ENCODE data around the gene BLTP3A. TPM values are rescaled to one million over a fixed set of nuclear protein-coding genes. Genes with fewer than 3 reads are reported as not detected.
"Not testable (repeated sequence)": the region's sequence is repeated elsewhere in the genome, so short reads cannot be mapped to it uniquely, and the experiment has no call there.

The BLTP3A gene
- total RNA-seq, 1 donor from 2014 or later: 16.3 TPM

DNA sequence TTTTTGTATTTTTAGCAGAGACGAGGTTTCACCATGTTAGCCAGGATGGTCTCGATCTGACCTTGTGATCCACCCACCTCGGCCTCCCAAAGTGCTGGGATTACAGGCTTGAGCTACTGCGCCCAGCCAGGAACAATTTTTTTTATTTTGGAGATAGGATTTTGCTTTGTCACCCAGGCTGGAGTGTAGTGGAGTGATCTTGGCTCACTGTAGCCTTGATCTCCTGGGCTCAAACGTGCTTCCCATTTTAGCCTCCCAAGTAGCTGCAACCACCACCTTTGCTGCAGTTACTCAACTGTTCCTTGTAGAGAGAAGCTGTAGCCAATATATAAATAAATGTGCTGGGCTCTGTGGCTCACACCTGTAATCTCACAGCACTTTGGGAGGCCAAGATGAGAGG is 30.2 kb upstream of the BLTP3A start:
- H3K27ac Mint-ChIP-seq; H3K4me1 Mint-ChIP-seq (ENCODE audit: low read depth); intact Hi-C loops (cut with micrococcal nuclease); H3K4me3 Mint-ChIP-seq (ENCODE audit: low read depth); H3K9me3 Mint-ChIP-seq; DNase-seq (ENCODE audit: low spot score); H3K27me3 Mint-ChIP-seq (ENCODE audit: low read depth): not testable (repeated sequence)
- peaks cover 34% of the 10 kb centered on the region for H3K36me3 Mint-ChIP-seq (ENCODE audit: low read depth)

GRCh38 chr6:34768148-34768547 is 23.7 kb upstream of the BLTP3A start:
- Mint-ChIP-seq H3K4me1 (ENCODE audit: low read depth) (peaks cover 10% of the 10 kb centered on the region), H3K27me3 (ENCODE audit: low read depth) (no peaks in the 10 kb centered on the region), H3K27ac (no peak overlapping the region), H3K4me3 (ENCODE audit: low read depth) (no peak overlapping the region), H3K9me3 (no peaks in the 10 kb centered on the region), H3K36me3 (ENCODE audit: low read depth) (peaks cover 68% of the 10 kb centered on the region)
- no peak for DNase-seq (ENCODE audit: low spot score)
- intact Hi-C loops (cut with micrococcal nuclease): no loop called here

- Mint-ChIP-seq H3K27ac (no peak overlapping the region), H3K36me3 (ENCODE audit: low read depth) (peaks cover 69% of the 10 kb centered on the region), H3K4me1 (ENCODE audit: low read depth) (peaks cover 10% of the 10 kb centered on the region), H3K4me3 (ENCODE audit: low read depth) (no peak overlapping the region), H3K9me3 (no peaks in the 10 kb centered on the region), H3K27me3 (ENCODE audit: low read depth) (no peaks in the 10 kb centered on the region)
- intact Hi-C loops (cut with micrococcal nuclease): no loop called here
- no peak for DNase-seq (ENCODE audit: low spot score)
Measured at GRCh38 chr6:34771727-34772126, 20.2 kb upstream of the BLTP3A start.

DNA sequence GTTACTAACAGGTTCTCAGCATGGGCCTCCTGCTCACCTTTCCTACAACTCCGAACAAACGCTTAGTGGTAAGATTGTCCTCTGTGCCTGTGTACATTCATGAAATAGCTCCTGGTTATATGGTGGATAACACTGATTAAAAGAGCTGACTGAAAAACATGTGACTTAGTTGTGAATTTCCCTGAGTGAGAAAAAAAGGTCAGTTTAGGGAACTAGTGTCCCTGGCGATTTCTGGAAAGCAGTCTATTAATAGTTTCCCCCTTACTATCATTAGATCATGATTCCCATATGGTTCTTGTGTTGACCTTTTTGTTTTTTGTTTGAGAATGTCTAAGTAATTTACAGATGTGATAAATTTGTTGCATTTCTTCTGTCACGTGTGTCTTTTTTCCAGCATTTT is 18.9 kb upstream of the BLTP3A start:
- H3K36me3 Mint-ChIP-seq (ENCODE audit: low read depth): peaks cover 57% of the 10 kb centered on the region
- no peak overlapping the region for H3K27ac Mint-ChIP-seq
- intact Hi-C loops (cut with micrococcal nuclease): no loop called here
- peaks cover 10% of the 10 kb centered on the region for H3K4me1 Mint-ChIP-seq (ENCODE audit: low read depth)
- no peaks in the 10 kb centered on the region for H3K27me3 Mint-ChIP-seq (ENCODE audit: low read depth)
- H3K4me3 Mint-ChIP-seq (ENCODE audit: low read depth): no peak overlapping the region
- no peaks in the 10 kb centered on the region for H3K9me3 Mint-ChIP-seq
- no peak for DNase-seq (ENCODE audit: low spot score)

DNA sequence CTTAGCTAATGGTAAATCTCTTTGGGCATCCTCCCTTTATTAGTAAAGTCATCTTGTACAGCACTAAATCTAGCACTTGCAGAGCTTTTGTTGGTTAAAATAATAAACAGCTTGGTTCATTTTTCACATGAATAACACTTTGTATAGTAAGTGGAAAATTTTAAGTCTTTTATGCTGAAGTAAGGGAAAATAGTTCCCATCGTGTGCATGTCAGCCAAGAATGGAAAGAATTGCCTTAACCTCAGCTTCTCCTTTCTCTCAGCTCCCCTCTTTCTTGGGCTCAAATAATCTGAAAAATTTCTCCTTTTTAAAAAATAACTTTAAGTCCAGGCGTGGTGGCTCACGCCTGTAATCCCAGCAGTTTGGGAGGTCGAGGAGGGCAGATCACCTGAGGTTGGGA is 18.0 kb upstream of the BLTP3A start:
- no peak for DNase-seq (ENCODE audit: low spot score)
- Mint-ChIP-seq H3K36me3 (ENCODE audit: low read depth) (peaks cover 47% of the 10 kb centered on the region), H3K4me3 (ENCODE audit: low read depth) (no peak overlapping the region), H3K27ac (no peak overlapping the region), H3K9me3 (no peaks in the 10 kb centered on the region), H3K4me1 (ENCODE audit: low read depth) (peaks cover 10% of the 10 kb centered on the region), H3K27me3 (ENCODE audit: low read depth) (no peaks in the 10 kb centered on the region)
- intact Hi-C loops (cut with micrococcal nuclease): no loop called here

DNA sequence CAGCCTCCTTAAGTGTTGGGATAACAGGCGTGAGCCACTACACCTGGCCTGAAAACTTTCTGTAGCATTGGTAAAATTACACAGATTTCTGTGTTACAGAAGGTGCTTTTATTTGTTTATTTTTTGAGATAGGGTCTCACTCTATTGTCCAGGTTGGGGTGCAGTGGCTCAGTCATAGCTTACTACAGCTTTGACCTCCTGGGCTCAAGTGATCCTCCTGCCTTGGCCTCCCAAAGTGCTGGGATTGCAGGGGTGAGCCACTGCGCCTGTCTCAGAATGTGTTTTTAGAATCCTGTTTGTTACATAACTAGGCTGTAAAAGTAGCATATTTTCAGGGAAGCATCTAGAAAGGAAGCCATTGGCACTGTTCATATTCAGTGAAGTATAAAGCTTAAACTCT is 16.9 kb upstream of the BLTP3A start:
- Mint-ChIP-seq H3K27ac (no peak overlapping the region), H3K4me3 (ENCODE audit: low read depth) (no peak overlapping the region), H3K36me3 (ENCODE audit: low read depth) (peaks cover 39% of the 10 kb centered on the region), H3K27me3 (ENCODE audit: low read depth) (no peaks in the 10 kb centered on the region), H3K9me3 (no peaks in the 10 kb centered on the region), H3K4me1 (ENCODE audit: low read depth) (peaks cover 8% of the 10 kb centered on the region)
- intact Hi-C loops (cut with micrococcal nuclease): no loop called here
- DNase-seq (ENCODE audit: low spot score): no peak

DNA sequence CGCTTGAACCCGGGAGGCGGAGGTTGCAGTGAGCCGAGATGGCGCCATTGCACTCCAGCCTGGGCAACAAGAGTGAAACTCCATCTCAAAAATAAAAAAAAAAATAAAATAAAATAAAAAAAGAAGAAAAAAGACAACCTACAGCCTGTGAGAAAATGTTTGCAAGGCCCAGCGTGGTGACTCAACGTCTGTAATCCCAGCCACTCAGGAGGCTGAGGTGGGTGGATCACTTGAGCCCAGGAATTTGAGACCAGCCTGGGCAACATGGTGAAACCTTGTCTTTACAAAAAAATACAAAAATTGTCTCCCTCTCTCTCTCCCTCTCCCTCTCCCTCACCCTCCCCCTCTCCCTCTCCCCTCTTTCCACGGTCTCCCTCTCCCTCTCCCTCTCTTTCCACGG is 6.5 kb upstream of the BLTP3A start:
- H3K27me3 Mint-ChIP-seq (ENCODE audit: low read depth); intact Hi-C loops (cut with micrococcal nuclease); H3K4me1 Mint-ChIP-seq (ENCODE audit: low read depth); H3K36me3 Mint-ChIP-seq (ENCODE audit: low read depth); H3K4me3 Mint-ChIP-seq (ENCODE audit: low read depth); H3K9me3 Mint-ChIP-seq; H3K27ac Mint-ChIP-seq; DNase-seq (ENCODE audit: low spot score): not testable (repeated sequence)

DNA sequence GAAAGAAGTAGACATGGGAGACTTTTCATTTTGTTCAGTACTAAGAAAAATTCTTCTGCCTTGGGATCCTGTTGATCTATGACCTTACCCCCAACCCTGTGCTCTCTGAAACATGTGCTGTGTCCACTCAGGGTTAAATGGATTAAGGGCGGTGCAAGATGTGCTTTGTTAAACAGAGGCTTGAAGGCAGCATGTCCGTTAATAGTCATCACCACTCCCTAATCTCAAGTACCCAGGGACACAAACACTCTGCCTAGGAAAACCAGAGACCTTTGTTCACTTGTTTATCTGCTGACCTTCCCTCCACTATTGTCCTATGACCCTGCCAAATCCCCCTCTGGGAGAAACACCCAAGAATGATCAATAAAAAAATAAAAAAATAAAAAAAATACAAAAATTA is 4.7 kb upstream of the BLTP3A start:
- H3K9me3 Mint-ChIP-seq; H3K27me3 Mint-ChIP-seq (ENCODE audit: low read depth); H3K36me3 Mint-ChIP-seq (ENCODE audit: low read depth); H3K4me3 Mint-ChIP-seq (ENCODE audit: low read depth); intact Hi-C loops (cut with micrococcal nuclease); DNase-seq (ENCODE audit: low spot score); H3K27ac Mint-ChIP-seq; H3K4me1 Mint-ChIP-seq (ENCODE audit: low read depth): not testable (repeated sequence)

- H3K27me3 Mint-ChIP-seq (ENCODE audit: low read depth): peaks cover 5% of the 10 kb centered on the region
- no peaks in the 10 kb centered on the region for H3K9me3 Mint-ChIP-seq
- H3K4me3 Mint-ChIP-seq (ENCODE audit: low read depth): no peak overlapping the region
- no peaks in the 10 kb centered on the region for H3K36me3 Mint-ChIP-seq (ENCODE audit: low read depth)
- DNase-seq (ENCODE audit: low spot score): no peak
- H3K27ac Mint-ChIP-seq: no peak overlapping the region
- peaks cover 9% of the 10 kb centered on the region for H3K4me1 Mint-ChIP-seq (ENCODE audit: low read depth)
- intact Hi-C loops (cut with micrococcal nuclease): no loop called here
Measured at GRCh38 chr6:34788111-34788510, 3.8 kb upstream of the BLTP3A start.

DNA sequence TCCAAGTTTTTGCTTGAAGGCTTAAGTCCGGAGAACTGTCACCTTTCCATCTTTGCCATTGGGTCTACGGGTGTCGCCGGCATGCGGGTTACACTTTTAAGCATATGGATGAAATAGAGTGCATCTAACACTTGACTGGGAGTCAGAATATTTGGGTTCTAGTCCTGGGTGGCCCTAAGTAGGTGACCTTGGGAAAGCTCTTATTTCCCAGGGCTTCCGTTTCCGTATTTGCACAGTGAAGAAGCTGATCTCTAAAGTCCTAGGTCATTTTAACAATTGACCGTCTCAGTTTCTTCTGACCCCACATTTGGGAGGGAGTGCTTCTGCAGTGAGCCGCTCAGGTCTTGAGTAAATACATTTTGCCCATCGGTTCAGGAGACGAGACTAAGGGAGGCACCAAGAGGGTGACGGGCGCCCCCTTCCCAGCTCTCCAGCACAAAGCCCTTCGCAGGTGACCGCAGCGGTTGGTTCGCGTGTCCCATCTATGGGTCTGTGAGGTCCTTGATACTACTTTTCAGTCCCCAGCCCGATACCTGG is 651 bp upstream of the BLTP3A start:
- peak; percentile 29 for DNase-seq (ENCODE audit: low spot score)
- Mint-ChIP-seq H3K27me3 (ENCODE audit: low read depth) (peaks cover 5% of the 10 kb centered on the region), H3K4me3 (ENCODE audit: low read depth) (peak overlapping the region; percentile 94), H3K9me3 (no peaks in the 10 kb centered on the region), H3K4me1 (ENCODE audit: low read depth) (peaks cover 21% of the 10 kb centered on the region), H3K36me3 (ENCODE audit: low read depth) (no peaks in the 10 kb centered on the region), H3K27ac (peak overlapping the region; percentile 87)
- intact Hi-C loops (cut with micrococcal nuclease): loop anchor here (1.0 to 10.0 kb wide), 2 partner anchors 34 to 94 kb away; partner anchors contain the start of genes ANKS1A, SNRPC and TAF11

DNA sequence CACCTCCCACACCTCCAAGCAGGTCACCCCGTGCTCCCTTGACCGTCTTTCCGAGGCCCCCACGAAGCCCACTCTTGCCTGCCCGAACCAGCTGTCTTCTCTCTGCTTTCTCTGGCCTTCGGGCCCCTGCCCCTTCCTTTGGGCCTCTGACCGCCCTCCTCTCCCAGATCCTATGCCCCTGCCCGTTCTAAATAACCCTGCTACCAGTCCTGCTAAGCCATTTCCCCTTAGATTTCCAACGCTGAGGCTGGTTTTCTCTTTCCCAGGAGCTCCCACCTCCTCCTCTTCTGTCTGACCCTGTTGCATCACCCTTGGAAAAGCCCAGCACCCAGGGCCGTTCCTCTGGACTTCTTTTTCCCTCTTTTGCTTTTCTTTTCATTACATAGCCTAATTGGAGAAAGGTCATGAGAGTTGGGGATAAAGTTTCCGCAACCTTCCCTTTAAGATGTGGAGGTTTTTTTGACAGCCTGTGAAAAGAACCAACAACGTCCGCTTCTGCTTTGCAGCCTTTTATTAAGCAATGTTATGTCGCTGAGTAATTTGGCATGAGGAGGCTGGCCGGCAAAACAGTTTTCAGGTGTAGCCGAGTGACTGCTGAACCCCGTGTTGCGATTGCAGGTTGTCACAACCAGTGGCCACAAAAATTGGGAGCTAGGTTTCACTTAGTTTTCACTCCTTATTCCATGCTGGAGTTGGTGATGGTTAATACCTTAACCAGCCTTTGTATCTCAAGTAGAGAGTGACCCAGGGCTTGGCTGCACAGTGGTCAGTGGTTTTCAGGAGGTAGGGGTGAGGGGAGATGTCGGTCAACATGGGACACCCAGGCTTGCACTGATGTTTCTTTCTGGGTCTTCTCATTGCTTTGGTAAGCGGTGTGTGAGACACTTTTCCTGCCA is 970 bp downstream of the BLTP3A start:
- intact Hi-C loops (cut with micrococcal nuclease): loop anchor here (2.0 to 10.0 kb wide), 2 partner anchors 92 to 266 kb away; partner anchors contain the start of genes ANKS1A and TAF11
- H3K36me3 Mint-ChIP-seq (ENCODE audit: low read depth): no peaks in the 10 kb centered on the region
- peaks cover under 1% of the 10 kb centered on the region for H3K27me3 Mint-ChIP-seq (ENCODE audit: low read depth)
- H3K4me3 Mint-ChIP-seq (ENCODE audit: low read depth): peak overlapping the region; percentile 94
- peaks cover 23% of the 10 kb centered on the region for H3K4me1 Mint-ChIP-seq (ENCODE audit: low read depth)
- peak overlapping the region; percentile 92 for H3K27ac Mint-ChIP-seq
- peak; percentile 16 for DNase-seq (ENCODE audit: low spot score)
- no peaks in the 10 kb centered on the region for H3K9me3 Mint-ChIP-seq

GRCh38 chr6:34793877-34794276 is 2.0 kb downstream of the BLTP3A start:
- Mint-ChIP-seq H3K4me1 (ENCODE audit: low read depth) (peaks cover 23% of the 10 kb centered on the region), H3K27ac (no peak overlapping the region), H3K36me3 (ENCODE audit: low read depth) (no peaks in the 10 kb centered on the region), H3K9me3 (no peaks in the 10 kb centered on the region), H3K27me3 (ENCODE audit: low read depth) (no peaks in the 10 kb centered on the region), H3K4me3 (ENCODE audit: low read depth) (peak overlapping the region; percentile 55)
- DNase-seq (ENCODE audit: low spot score): no peak
- intact Hi-C loops (cut with micrococcal nuclease): loop anchor here (2.0 to 10.0 kb wide), 2 partner anchors 91 to 267 kb away; partner anchors contain the start of genes ANKS1A and TAF11

- no peak overlapping the region for H3K27ac Mint-ChIP-seq
- no peaks in the 10 kb centered on the region for H3K27me3 Mint-ChIP-seq (ENCODE audit: low read depth)
- intact Hi-C loops (cut with micrococcal nuclease): loop anchor here (10.0 kb wide), 1 partner anchor 89 kb away; the partner anchor contains the start of genes ANKS1A and TAF11
- no peak for DNase-seq (ENCODE audit: low spot score)
- H3K9me3 Mint-ChIP-seq: no peaks in the 10 kb centered on the region
- no peak overlapping the region for H3K4me3 Mint-ChIP-seq (ENCODE audit: low read depth)
- no peaks in the 10 kb centered on the region for H3K36me3 Mint-ChIP-seq (ENCODE audit: low read depth)
- H3K4me1 Mint-ChIP-seq (ENCODE audit: low read depth): peaks cover 21% of the 10 kb centered on the region
Measured at GRCh38 chr6:34795836-34796425, 4.0 kb downstream of the BLTP3A start.

Data from activated T-helper 2 cell treated with anti-CD3 and anti-CD28 coated beads, Interferon-gamma antibody, Interleukin-2, Interleukin-4, amounts not matched to agents 10 μg/mL and 5 μg/mL and 100 μg/mL, durations not matched to agents 14 hours and 24 hours and 36 hours (primary cell).